NCI-H2196 treated with DMSO at 0.1 percent for 48 hours (cell line): ENCODE data around the gene HNF1B.

Source experiments
- DNase-seq: peaks from one replicate; lab custom pipeline; 2025; ENCODE audit not compliant: unreplicated experiment; lab: John Stamatoyannopoulos, UW

HNF1B gene

DNA sequence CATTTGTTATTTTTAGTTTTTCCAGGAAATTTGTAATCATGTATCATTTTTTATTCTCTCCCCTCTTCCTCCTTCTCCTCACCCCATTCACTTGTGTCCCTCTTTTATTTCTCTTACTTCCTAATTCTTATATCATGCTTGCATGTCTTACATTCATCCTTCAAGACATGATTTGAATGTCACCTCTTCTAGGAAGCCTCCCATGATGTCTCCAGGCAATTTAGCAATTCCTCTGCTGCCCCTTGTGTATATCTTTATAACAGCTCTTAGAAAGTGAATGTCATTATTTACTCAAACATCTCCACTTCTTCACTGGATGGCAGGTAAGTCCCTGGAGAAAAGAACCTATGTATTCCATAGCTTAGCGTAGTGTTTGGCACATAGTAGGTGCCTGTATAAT is 7.8 kb downstream of the HNF1B start:
- no peak for DNase-seq

DNA sequence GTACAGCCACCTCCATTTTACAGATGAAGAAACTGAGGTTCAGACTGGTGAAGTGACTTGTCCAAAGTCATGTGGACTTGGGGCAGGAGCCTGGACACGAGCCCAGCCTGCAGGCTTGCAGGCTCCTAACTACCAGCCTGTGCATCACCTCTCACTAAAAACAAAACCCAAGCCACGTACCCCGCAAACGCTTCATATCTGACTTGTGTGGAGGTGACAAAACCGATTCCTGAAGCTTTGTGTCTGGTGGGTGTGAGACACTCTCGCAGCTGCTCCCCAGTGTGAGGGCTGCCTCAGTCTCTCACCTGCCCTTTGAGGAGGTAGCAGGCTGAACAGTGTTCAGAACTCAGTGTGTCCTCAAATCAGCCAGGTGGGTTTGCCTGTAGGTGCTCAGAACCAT is 8.4 kb downstream of the HNF1B start:
- no peak for DNase-seq

DNA sequence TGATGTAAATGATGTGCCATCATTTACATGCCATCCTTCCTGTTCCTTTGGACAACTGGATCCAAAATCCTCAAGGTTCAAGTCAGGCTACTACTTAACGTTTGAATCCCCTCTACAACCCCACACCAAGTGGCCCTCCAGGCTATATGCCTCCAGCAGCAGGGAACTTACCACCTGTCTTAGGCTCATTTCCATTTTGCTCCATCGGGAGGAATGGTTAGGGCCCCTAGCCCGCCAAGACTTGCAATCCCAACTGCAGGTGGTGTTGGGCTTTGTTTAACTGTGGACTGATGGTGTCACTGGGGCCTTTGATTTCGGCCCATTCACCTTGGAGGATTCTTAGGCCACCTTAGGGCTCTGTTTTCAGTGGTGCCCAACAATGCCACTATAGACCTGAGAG is 9.7 kb downstream of the HNF1B start:
- no peak for DNase-seq

GRCh38 chr17:37732316-37732715 is 12.5 kb downstream of the HNF1B start:
- DNase-seq = no peak

DNA sequence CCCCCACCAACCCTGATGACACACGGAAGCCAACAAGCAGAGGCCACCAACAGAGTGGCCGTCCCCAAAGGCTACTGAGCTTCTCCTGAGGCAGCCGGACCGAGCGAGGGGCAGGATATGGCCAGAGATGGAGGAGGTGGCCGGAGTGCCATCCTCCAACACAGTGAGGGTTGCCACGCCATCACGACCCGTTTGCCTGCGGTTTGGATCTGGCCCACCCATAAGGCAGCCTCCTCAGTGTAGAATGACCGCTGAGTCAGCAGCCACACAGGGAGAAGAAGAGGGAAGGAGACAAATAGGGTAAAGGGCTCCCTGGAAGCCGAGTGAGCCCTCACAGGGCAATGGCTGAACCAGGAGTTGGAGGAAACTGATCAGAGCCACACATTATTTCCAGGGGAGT is 13.8 kb downstream of the HNF1B start:
- DNase-seq = no peak

DNA sequence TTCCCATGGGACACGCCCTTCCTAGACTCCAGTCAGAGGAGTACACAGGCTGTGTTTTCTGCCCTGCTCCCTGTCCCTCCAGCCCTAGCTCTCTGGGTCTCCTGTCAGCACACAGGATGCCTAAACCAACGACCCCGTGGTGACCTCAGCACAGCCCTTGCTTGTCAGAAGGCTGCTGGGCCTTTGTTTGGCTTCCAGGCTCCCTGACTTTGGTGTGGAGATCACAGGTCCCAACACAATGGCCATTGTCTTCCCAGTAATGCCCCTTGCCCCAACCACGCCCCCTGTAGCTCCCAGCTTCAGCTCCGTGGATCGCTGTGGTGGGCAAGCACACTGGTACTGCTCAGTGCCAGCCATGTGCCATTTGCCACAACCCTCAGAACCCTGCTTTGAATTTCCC is 15.0 kb downstream of the HNF1B start:
- no peak for DNase-seq

- DNase-seq = no peak
Measured at GRCh38 chr17:37726891-37727675, 17.8 kb downstream of the HNF1B start.

DNA sequence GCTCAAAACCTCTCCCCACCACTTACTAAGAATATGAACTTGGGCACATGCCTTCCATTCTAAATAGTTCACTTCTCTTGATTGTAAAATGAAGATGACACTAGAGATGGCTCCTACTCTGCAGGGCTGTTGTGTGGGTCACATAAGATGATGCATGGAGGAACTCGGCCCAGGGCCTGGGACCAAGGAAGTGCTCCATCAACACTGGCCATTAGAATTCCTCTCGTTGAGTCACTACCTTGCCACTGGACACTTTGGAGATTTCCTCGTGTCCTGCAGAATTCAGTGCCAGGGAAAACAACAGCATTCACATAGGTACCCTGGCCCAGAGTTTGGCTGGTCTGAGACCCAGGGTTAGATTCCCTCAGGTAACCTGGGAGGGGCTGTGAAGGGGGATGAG is 18.6 kb downstream of the HNF1B start:
- DNase-seq = no peak

DNA sequence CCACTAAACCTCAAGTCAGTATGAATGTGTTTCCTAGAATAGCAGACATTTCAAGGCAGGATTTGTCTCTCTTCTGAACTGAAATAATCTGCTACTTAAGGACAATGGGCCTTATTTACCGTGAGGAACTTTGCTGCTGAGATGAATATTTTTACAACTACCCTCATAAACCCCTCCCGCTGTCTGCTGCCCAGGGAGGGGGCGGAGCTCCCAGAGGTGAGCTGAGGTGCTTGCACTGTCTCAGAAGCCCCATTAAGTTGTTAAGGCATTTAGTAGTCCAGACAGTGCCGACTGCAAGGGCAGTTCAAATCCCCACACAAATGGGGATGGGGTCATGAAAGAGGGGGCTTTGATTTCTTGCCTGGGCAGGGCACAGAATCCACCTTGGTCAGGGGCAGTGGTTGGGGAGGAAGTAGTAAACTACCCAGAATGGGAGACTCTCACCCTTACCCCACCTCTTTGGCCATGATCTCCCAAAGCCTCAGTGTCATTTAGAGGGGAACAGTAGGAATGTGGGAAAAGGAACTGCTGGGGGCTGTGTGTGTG is 19.2 kb downstream of the HNF1B start:
- no peak for DNase-seq

DNA sequence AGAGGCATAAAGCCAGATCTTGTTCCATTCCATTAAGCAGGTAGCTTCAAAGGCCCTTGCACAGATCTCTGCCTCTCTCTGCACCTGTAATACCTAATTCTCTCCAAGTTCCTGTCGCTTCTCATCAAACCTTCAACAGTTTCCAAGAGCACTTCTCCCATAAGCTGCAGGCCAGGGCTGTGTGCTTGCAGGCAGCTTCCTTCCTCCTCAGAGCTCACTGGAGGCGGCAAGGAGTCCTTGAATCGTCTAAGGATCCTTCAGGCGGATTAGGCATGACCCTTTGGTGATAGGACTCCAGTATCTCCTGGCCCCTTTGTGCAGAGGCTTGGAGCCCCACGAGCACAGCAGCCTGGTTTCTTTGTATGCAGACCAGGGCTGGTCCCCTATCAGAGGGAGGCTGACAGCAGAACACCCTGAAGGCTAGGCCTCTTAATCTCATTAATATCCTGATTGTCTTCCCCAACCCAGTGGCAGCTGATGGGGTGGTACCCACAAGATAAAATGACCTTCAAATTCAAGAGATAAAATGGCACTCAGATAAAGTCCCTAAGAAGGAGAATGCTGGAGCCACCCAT is 19.8 kb downstream of the HNF1B start:
- no peak for DNase-seq

DNA sequence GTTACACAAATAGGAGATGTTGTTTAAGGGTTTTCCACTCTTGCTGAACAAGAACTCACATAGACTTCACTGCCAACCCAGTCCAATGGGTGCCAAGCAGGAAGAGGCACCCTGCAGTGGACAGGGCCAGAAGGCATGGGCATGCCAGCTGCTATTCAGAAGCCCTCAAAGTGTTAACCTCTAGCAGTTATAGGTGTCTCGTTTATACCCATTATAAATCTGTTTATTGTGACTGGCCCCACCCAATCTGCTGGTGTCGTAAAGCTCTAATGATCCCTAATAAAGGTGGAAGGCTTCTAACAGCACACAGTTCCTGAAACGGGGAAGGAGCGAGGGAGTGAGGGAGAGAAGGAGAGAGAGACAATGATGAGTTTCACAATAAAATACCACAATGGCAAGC is 23.9 kb downstream of the HNF1B start:
- no peak for DNase-seq

DNA sequence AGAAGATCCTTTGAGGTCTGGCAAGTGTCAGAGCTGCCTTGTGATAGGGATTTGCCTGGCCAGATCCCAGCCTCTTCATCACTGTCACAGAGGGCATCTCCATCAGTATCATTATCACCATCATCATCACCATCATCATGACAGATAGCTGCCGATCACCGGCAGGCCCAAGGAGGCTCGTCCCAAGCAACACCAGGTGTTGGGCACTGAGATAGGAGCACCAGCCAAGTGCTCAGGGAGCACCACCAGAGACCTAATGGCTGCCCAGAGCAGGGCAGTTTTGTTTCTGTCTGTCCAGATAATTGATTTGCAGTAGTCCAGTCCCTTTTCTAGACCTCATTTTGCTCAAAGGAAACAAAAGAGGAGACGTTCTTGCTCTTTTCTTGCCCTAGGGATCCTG is 25.0 kb downstream of the HNF1B start:
- no peak for DNase-seq

DNA sequence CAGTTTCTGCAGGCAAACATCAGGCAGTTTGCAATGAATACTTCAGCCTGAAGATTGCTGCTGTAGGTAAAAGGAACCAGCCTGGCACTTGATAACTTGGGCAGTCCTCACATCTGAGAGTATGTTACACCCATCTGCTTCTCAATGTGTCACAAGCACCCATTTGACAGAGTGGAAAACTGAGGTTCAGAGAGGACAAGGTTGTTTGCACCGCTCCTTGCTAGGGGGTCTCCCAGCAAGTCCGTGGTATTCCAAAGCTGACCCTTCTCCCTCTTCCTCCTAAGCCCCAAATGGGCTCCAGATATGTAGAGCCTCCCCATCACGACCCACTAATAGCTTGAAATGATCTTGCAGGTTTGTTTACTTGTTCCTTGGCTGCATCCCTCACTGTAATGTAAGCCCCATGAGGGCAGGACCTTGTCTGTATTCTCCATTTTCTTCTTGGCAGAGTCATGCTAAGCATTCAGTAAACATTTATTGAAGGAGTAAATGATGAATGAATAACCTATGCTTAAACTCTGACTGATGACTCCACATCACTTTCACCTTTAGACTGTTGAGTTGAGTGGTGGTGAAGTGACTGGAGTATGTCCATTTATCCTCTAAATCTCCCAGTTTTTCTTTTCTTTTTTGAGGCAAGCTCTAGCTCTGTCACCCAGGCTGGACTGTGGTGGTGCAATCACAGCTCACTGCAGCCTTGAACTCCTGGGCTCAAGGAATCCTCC is 26.4 kb downstream of the HNF1B start:
- no peak for DNase-seq

DNA sequence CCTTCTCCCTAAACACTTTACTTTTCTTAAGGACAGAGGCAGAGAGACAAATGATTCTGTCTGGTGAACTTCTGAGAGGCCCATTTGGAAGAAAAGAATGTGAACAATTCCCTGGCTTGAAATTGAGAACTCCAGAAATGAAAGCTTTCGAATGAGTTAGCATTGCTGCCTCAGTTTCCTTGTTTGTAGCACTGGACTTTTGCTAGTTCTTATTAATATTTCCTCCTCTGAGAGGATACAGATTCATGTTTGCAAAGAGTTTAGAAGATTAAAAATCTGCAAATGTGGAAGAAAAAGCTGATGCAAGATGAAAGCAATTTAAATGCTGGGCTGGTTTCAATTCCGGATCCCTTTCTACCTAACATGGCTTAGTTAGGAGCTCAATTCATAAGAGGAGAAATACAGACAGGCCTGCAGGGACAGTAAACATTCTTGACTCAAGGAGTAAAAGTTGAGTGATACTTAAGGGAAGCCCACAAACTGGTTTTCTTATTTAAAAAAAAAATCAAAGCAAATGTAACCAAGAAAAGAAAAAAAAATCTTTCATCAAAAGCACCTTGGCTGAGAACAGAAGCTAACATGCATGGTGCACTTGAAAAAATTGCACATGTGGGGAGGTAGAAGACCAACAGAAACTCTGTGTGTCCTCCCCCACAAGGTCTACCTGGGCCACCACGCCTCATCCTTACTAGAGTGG is 27.1 kb downstream of the HNF1B start:
- DNase-seq = no peak

- DNase-seq = no peak
Measured at GRCh38 chr17:37714897-37715296, 30.0 kb downstream of the HNF1B start.

DNA sequence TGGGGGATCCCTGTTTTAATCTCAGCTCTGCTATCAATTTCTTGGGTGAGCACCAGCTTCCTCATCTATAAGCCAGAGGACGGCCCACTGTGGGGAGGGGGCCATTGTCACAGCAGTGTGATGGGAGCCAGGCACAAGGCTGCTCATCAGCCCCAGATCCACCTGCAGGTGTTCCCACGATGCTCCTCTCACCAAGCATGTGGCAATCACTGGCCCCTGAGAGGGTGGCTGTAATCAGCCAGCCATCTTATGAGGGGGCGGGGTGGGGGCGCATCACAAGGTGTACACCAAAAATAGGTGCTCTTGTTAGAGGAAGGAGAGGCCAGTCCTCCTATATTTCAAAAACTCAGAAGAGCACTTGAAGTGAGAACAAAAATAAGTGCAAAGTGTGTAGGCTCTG is 31.2 kb downstream of the HNF1B start:
- DNase-seq = no peak

GRCh38 chr17:37713028-37713431 is 31.8 kb downstream of the HNF1B start:
- no peak for DNase-seq

DNA sequence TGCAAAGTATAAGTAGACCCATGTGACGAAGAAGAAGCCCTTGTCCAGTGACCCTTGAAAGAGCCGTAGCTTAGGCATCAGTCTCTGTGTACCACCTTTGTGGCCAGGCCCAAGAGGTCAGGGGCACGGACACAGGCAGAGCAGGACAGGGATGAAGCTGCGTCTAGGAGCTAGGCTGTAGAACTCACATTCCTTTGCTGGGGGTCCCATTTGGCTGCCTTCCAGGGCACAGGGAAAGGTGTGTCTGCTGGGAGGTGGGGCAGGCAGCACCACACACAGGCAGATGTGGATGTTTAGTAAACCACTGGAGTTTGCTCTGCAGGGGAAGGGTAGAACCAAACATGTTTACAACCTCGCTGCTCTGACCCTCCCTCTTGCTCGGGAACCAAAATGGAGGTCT is 33.7 kb downstream of the HNF1B start:
- no peak for DNase-seq

DNA sequence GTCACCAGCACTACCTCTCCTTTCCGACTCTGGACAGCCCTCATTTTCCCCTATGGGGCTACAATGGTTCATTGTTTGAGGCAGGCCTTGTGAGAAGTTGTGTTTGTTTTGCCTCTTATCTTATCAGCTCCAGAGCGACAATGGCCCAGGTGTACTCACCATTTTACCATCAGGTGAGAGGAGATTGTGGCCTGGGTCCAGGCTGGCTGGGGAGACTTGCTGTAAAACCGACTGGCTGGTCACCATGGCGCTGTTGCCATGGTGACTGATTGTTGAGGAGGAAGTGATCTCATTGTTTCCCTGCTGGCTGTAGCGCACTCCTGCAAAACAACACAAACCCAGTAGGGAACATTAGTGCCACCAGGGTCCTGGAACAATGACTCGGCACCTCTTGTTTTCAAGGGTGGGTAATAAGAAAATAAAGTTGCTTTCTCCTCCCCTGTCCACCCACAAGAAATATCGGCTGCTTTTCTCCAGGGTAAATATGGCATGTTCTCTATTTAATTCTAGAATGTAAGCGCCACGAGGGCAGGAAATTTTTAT is 34.4 kb downstream of the HNF1B start:
- peak; percentile 44 for DNase-seq

- no peak for DNase-seq
Measured at GRCh38 chr17:37708616-37709212, 36.1 kb downstream of the HNF1B start.
